ENCODE results near the gene C3orf20. TPM values are rescaled to one million over a fixed set of nuclear protein-coding genes. Genes with fewer than 3 reads are reported as not detected.

Gene C3orf20
- total RNA-seq, 1 donor from 2014 or later: not detected

- Mint-ChIP-seq H3K27me3 (ENCODE audit: low read depth) (peaks cover 23% of the 10 kb centered on the region), H3K27ac (ENCODE audit: unreplicated experiment) (no peak overlapping the region), H3K9me3 (ENCODE audit: low read depth) (no peaks in the 10 kb centered on the region), H3K36me3 (ENCODE audit: low read depth) (no peaks in the 10 kb centered on the region), H3K4me1 (ENCODE audit: low read depth) (no peaks in the 10 kb centered on the region), H3K4me3 (ENCODE audit: unreplicated experiment) (no peak overlapping the region)
- DNase-seq (ENCODE audit: low spot score): no peak
- TF ChIP-seq CTCF (IDR thresholded peaks at IDR 0.05): no peak
Measured at GRCh38 chr3:14719006-14719405, 44.1 kb downstream of the C3orf20 start.

GRCh38 chr3:14721126-14721864 is 46.4 kb downstream of the C3orf20 start:
- peaks cover 11% of the 10 kb centered on the region for H3K4me1 Mint-ChIP-seq (ENCODE audit: low read depth)
- no peak for TF ChIP-seq CTCF (IDR thresholded peaks at IDR 0.05)
- no peak overlapping the region for H3K4me3 Mint-ChIP-seq (ENCODE audit: unreplicated experiment)
- no peak overlapping the region for H3K27ac Mint-ChIP-seq (ENCODE audit: unreplicated experiment)
- H3K27me3 Mint-ChIP-seq (ENCODE audit: low read depth): peaks cover 21% of the 10 kb centered on the region
- no peak for DNase-seq (ENCODE audit: low spot score)
- H3K36me3 Mint-ChIP-seq (ENCODE audit: low read depth): no peaks in the 10 kb centered on the region
- no peaks in the 10 kb centered on the region for H3K9me3 Mint-ChIP-seq (ENCODE audit: low read depth)

DNA sequence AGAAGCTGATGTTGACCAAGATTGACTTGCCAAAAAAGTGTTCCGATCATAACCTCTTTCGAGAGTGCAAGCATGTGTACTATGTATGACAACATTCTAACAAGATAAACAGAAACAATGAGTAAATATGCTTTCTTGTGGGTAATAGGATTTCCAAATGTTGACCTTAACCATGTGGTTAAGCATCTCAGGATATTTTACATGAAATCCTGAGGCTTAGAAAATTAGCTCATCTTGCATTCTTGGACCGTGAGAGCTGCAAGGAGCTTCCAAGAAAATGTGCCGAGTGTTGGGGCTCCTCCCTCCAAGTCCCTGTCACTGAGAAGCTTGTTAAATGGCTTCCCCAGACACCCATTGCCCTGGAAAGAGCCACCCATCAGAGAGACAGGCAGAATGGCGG is 50.1 kb downstream of the C3orf20 start:
- no peak for TF ChIP-seq CTCF (IDR thresholded peaks at IDR 0.05)

DNA sequence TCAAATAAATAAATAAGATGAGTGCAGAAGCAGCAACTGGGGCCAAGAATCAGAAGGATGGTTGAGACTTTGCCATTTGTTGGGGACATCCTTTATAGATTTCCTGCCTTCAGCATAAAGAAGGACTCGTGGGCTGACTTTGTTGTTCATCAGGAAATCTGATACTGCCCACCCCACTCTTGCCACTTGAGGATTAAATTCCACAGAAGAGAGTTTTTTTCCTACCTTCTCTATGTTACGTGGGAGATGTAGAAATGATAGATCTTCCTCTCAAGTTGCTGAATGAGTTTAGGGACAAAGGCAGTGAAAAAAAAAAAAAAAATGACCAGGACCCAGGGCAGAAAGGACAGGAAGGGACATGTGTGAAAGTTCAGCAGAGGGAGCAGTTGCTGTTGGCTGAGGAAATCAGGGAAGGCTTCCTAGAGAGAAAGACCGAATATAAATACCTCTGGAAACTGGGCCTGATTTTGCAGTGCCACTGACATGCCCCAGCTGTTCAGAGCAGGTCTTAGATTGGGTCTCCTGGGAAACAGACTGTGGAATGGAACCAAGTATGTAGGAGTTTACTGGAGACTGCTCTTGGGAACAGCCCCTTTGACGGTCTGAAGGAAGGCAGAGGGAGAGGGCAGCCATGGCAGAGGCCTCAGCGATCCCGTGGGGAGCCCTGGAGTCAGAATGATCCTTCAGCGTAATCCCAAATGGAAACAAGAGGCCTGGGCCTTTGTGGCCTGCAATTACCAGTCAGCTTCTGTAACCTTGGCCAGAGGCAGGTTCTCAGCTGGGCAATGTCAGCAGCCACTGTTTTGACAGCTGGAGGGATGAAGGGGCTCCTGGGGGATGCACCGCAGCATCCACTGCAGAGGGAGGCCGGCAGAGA is 50.9 kb downstream of the C3orf20 start:
- peak overlapping the region; percentile 88 for H3K27ac Mint-ChIP-seq (ENCODE audit: unreplicated experiment)
- peaks cover 5% of the 10 kb centered on the region for H3K27me3 Mint-ChIP-seq (ENCODE audit: low read depth)
- DNase-seq (ENCODE audit: low spot score): no peak
- no peaks in the 10 kb centered on the region for H3K9me3 Mint-ChIP-seq (ENCODE audit: low read depth)
- H3K4me3 Mint-ChIP-seq (ENCODE audit: unreplicated experiment): peak overlapping the region; percentile 18
- H3K4me1 Mint-ChIP-seq (ENCODE audit: low read depth): peaks cover 14% of the 10 kb centered on the region
- no peak for TF ChIP-seq CTCF (IDR thresholded peaks at IDR 0.05)
- H3K36me3 Mint-ChIP-seq (ENCODE audit: low read depth): no peaks in the 10 kb centered on the region

More for the DNA sequence above, 50.1 kb downstream of the C3orf20 start:
- H3K27ac Mint-ChIP-seq (ENCODE audit: unreplicated experiment): no peak overlapping the region
- H3K4me3 Mint-ChIP-seq (ENCODE audit: unreplicated experiment): no peak overlapping the region
- DNase-seq (ENCODE audit: low spot score): no peak
- H3K4me1 Mint-ChIP-seq (ENCODE audit: low read depth): peaks cover 14% of the 10 kb centered on the region
- no peaks in the 10 kb centered on the region for H3K9me3 Mint-ChIP-seq (ENCODE audit: low read depth)
- H3K27me3 Mint-ChIP-seq (ENCODE audit: low read depth): peaks cover 8% of the 10 kb centered on the region
- H3K36me3 Mint-ChIP-seq (ENCODE audit: low read depth): no peaks in the 10 kb centered on the region

DNA sequence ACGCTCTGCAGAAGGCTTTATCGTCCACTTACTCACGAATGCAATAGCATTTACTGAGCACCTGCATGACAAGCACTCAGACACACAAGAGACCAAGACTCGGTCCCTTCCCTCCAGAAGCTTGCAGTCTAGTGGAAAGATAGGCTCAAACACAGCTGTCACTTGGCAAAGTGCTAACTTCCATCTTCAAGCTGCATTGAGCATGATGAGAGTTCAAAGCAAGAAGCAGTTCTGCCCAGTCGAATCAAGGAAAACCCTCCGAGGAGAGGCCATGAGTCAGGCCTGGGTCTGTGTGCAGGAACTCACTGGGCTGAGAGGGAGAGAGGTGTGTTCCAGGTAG is 51.5 kb downstream of the C3orf20 start:
- Mint-ChIP-seq H3K27me3 (ENCODE audit: low read depth) (peaks cover 5% of the 10 kb centered on the region), H3K27ac (ENCODE audit: unreplicated experiment) (peak overlapping the region; percentile 88), H3K4me3 (ENCODE audit: unreplicated experiment) (no peak overlapping the region), H3K4me1 (ENCODE audit: low read depth) (peaks cover 14% of the 10 kb centered on the region), H3K9me3 (ENCODE audit: low read depth) (no peaks in the 10 kb centered on the region), H3K36me3 (ENCODE audit: low read depth) (no peaks in the 10 kb centered on the region)
- no peak for TF ChIP-seq CTCF (IDR thresholded peaks at IDR 0.05)
- DNase-seq (ENCODE audit: low spot score): no peak

Measured in chondrocyte (in vitro differentiated cells).